ENCODE measurements around the gene PTGES2.

PTGES2 gene

DNA sequence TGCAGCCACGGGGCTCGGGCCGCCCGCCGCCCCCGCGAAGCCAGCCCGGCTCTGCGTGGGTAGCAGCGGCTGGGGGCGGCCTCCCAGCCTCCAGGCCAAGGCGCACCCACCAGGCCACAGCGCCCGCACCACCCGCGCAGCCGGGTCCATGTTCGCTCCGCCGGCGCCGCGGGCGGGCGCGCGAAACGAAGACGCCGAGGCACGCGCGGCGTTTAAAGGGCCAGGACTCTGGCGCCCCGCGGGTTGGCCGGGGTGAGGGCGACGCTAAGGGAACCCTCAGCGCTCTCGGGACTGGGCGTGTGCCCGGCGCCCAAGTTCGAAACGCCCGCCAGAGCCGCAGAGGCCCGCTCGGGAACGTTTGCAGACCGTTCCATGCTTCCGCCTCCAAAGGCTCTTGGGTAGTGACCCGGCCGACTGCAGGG lies at the start of gene PTGES2:
Gene PTGES2 (minus strand): TSS at position 162 of the 422 bp plus-strand sequence. CDS start 12 bp downstream, at position 150.
- H3K27ac ChIP-seq (ENCODE audit: low read depth, low read length) = peak within 1 kb of the TSS; percentile 93
- H3K9me2 ChIP-seq (replicated peaks; ENCODE audit: control insufficient read depth, low read length) = no peaks in the 10 kb centered on the region
- H3K36me3 ChIP-seq (ENCODE audit: control insufficient read depth, low read length) = peaks cover 38% of the 10 kb centered on the region
- H3K4me3 ChIP-seq (ENCODE audit: low read length) = peak within 1 kb of the TSS; percentile 92
- H3K4me1 ChIP-seq (ENCODE audit: control insufficient read depth, low read length) = peaks cover 24% of the 10 kb centered on the region
- H3F3A ChIP-seq (ENCODE audit: control insufficient read depth, insufficient read depth) = no peaks in the 10 kb centered on the region
- peaks cover under 1% of the 10 kb centered on the region; the same call in 1 of the 2 replicates for H3K27me3 ChIP-seq (ENCODE audit: control insufficient read depth, low read length)
- H3K9me3 ChIP-seq (ENCODE audit: control insufficient read depth, insufficient read depth, low read length) = no peaks in the 10 kb centered on the region
- TF ChIP-seq, protein P1, sequence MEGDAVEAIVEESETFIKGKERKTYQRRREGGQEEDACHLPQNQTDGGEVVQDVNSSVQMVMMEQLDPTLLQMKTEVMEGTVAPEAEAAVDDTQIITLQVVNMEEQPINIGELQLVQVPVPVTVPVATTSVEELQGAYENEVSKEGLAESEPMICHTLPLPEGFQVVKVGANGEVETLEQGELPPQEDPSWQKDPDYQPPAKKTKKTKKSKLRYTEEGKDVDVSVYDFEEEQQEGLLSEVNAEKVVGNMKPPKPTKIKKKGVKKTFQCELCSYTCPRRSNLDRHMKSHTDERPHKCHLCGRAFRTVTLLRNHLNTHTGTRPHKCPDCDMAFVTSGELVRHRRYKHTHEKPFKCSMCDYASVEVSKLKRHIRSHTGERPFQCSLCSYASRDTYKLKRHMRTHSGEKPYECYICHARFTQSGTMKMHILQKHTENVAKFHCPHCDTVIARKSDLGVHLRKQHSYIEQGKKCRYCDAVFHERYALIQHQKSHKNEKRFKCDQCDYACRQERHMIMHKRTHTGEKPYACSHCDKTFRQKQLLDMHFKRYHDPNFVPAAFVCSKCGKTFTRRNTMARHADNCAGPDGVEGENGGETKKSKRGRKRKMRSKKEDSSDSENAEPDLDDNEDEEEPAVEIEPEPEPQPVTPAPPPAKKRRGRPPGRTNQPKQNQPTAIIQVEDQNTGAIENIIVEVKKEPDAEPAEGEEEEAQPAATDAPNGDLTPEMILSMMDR (IDR thresholded peaks at IDR 0.05; ENCODE audit: low read depth, low read length, poor library complexity, severe bottlenecking) = no peak
- TF ChIP-seq EZH2phosphoT487 (IDR thresholded peaks at IDR 0.05; ENCODE audit: borderline replicate concordance, low read length) = no peak
- H4K20me1 ChIP-seq (ENCODE audit: control insufficient read depth, insufficient read depth, low read depth, low read length) = peaks cover 6% of the 10 kb centered on the region; the same call in 1 of the 2 replicates
- peaks cover 34% of the 10 kb centered on the region for H3K79me2 ChIP-seq (ENCODE audit: control insufficient read depth, low read length)
- peak within 1 kb of the TSS; percentile 88 for H3K4me2 ChIP-seq (ENCODE audit: low read length)

DNA sequence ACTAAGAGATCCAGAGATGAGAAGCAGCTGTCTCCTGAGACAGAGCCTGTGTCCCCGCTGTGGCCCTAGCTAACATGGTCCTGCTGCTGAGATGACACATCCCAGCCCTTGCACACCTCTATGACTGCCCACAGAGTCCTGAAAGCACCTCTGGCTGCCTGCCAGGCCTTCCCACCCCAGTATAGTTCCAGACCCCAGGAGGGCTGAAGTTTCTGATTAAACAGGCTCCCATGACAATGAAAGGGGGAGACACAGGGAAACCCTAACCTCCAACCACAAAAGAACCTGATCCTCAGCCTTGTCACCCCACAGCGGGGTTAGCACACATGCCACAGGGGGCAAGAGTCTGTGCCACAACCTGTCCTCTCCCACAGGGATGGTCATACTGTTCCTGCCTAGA lies 48.2 kb upstream of the PTGES2 start:
- peaks cover 5% of the 10 kb centered on the region for H3K4me1 ChIP-seq (ENCODE audit: control insufficient read depth, low read length)
- no peak overlapping the region for H3K4me3 ChIP-seq (ENCODE audit: low read length)
- no peaks in the 10 kb centered on the region for H4K20me1 ChIP-seq (ENCODE audit: control insufficient read depth, insufficient read depth, low read depth, low read length)
- H3F3A ChIP-seq (ENCODE audit: control insufficient read depth, insufficient read depth) = no peaks in the 10 kb centered on the region
- H3K27ac ChIP-seq (ENCODE audit: low read depth, low read length) = no peak overlapping the region
- H3K9me3 ChIP-seq (ENCODE audit: control insufficient read depth, insufficient read depth, low read length) = peaks cover 14% of the 10 kb centered on the region; the same call in 1 of the 2 replicates
- H3K79me2 ChIP-seq (ENCODE audit: control insufficient read depth, low read length) = no peaks in the 10 kb centered on the region
- no peaks in the 10 kb centered on the region for H3K27me3 ChIP-seq (ENCODE audit: control insufficient read depth, low read length)
- no peak overlapping the region for H3K4me2 ChIP-seq (ENCODE audit: low read length)
- peaks cover 54% of the 10 kb centered on the region for H3K36me3 ChIP-seq (ENCODE audit: control insufficient read depth, low read length)
- no peak for TF ChIP-seq EZH2phosphoT487 (IDR thresholded peaks at IDR 0.05; ENCODE audit: borderline replicate concordance, low read length)
- TF ChIP-seq, protein P1 (IDR thresholded peaks at IDR 0.05; ENCODE audit: low read depth, low read length, poor library complexity, severe bottlenecking) = no peak
- H3K9me2 ChIP-seq (replicated peaks; ENCODE audit: control insufficient read depth, low read length) = no peaks in the 10 kb centered on the region

DNA sequence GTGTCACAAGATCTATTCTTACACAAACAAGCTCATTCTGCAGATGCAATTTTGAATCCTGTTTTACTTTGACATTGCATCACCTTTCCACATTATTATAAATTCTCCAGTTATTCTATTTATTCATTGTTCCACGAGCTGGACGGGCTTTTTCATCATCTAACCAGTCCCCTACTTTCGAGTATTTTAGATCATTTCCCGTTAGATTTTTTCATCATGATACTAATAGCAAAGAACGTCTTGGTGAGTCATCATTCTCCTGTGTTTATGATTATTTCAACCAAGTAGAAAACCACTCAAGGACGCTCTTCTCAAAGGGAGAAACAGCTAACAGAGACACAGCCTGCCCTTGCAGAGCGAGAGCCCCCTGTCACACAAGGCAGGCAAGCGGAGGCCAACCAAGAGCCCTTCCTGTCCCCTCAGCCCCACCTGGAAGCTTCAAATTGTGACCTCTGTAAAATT lies 47.6 kb upstream of the PTGES2 start:
- H3K4me3 ChIP-seq (ENCODE audit: low read length) = no peak overlapping the region
- no peaks in the 10 kb centered on the region for H3K9me2 ChIP-seq (replicated peaks; ENCODE audit: control insufficient read depth, low read length)
- TF ChIP-seq EZH2phosphoT487 (IDR thresholded peaks at IDR 0.05; ENCODE audit: borderline replicate concordance, low read length) = no peak
- TF ChIP-seq, protein P1 (IDR thresholded peaks at IDR 0.05; ENCODE audit: low read depth, low read length, poor library complexity, severe bottlenecking) = no peak
- H3K9me3 ChIP-seq (ENCODE audit: control insufficient read depth, insufficient read depth, low read length) = peaks cover 11% of the 10 kb centered on the region; the same call in 1 of the 2 replicates
- H3K27me3 ChIP-seq (ENCODE audit: control insufficient read depth, low read length) = no peaks in the 10 kb centered on the region
- H3F3A ChIP-seq (ENCODE audit: control insufficient read depth, insufficient read depth) = no peaks in the 10 kb centered on the region
- H3K36me3 ChIP-seq (ENCODE audit: control insufficient read depth, low read length) = peaks cover 48% of the 10 kb centered on the region
- H3K4me1 ChIP-seq (ENCODE audit: control insufficient read depth, low read length) = peaks cover 5% of the 10 kb centered on the region
- H3K27ac ChIP-seq (ENCODE audit: low read depth, low read length) = no peak overlapping the region
- no peaks in the 10 kb centered on the region for H4K20me1 ChIP-seq (ENCODE audit: control insufficient read depth, insufficient read depth, low read depth, low read length)
- no peaks in the 10 kb centered on the region for H3K79me2 ChIP-seq (ENCODE audit: control insufficient read depth, low read length)
- no peak overlapping the region for H3K4me2 ChIP-seq (ENCODE audit: low read length)
